Effector memory CD4-positive, alpha-beta T cell (primary cell): ENCODE results near the gene SLC4A3.

Experiments
- DNase-seq, 3 donors: peaks; one replicate each; pipeline ENCODE4 v3.0.0-alpha.2; 2020
- H3K27ac ChIP-seq: 2 replicates; pipeline ENCODE4 v1.7.0; 2013; ENCODE audit warnings: mild to moderate bottlenecking, low read length, moderate library complexity; ENCODE audit not compliant: insufficient read depth, poor library complexity, severe bottlenecking
- H3K27me3 ChIP-seq: replicated peaks from 2 replicates; pipeline ENCODE4 v1.7.0; 2013; ENCODE audit warnings: mild to moderate bottlenecking, low read length; ENCODE audit not compliant: insufficient read depth, control insufficient read depth, poor library complexity, severe bottlenecking
- H3K36me3 ChIP-seq: 2 replicates; pipeline ENCODE4 v1.7.0; 2013; ENCODE audit warnings: mild to moderate bottlenecking, low read length, moderate library complexity; ENCODE audit not compliant: control insufficient read depth, insufficient read depth
- H3K4me1 ChIP-seq: 2 replicates; pipeline ENCODE4 v1.7.0; 2013; ENCODE audit warnings: low read length, mild to moderate bottlenecking; ENCODE audit not compliant: control insufficient read depth, insufficient read depth, poor library complexity, severe bottlenecking
- H3K4me3 ChIP-seq: 2 replicates; pipeline ENCODE4 v1.7.0; 2013; ENCODE audit warnings: low read length, low read depth, mild to moderate bottlenecking; ENCODE audit not compliant: insufficient read depth, poor library complexity, severe bottlenecking
- H3K9me3 ChIP-seq: 2 replicates; pipeline ENCODE4 v1.7.0; 2013; ENCODE audit warnings: mild to moderate bottlenecking, low read length, moderate library complexity; ENCODE audit not compliant: control insufficient read depth

Gene SLC4A3

DNA sequence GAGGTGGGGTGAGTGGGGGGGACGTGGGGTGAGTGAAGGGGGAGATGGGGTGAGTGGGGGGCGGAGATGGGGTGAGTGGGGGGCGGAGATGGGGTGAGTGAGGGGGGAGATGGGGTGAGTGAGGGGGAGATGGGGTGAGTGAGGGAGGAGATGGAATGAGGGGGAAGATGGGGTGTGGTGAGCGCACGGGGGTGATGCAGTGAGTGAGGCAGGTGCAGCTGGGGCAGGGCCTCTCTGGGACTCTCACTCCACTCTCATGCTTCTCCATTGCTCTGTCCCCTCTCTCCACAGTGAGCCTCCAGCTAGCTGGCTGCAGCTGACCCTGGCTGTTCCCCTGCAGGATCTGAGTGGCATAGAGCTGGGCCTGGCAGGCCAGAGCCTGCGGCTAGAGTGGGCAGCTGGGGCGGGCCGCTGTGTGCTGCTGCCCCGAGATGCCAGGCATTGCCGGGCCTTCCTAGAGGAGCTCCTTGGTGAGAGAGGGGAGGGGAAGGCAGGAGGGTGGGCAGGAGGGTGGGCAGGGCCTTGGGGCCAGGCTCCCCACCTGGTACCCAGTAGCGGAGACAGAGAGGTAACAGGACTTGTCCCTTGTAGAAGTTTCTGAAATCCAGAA is 13.9 kb upstream of the SLC4A3 start:
- Histone ChIP-seq H3K36me3 (peaks cover 18% of the 10 kb centered on the region), H3K4me1 (no peaks in the 10 kb centered on the region), H3K4me3 (no peak overlapping the region), H3K9me3 (no peaks in the 10 kb centered on the region), H3K27me3 (no peaks in the 10 kb centered on the region), H3K27ac (no peak overlapping the region)
- no peak for DNase-seq

DNA sequence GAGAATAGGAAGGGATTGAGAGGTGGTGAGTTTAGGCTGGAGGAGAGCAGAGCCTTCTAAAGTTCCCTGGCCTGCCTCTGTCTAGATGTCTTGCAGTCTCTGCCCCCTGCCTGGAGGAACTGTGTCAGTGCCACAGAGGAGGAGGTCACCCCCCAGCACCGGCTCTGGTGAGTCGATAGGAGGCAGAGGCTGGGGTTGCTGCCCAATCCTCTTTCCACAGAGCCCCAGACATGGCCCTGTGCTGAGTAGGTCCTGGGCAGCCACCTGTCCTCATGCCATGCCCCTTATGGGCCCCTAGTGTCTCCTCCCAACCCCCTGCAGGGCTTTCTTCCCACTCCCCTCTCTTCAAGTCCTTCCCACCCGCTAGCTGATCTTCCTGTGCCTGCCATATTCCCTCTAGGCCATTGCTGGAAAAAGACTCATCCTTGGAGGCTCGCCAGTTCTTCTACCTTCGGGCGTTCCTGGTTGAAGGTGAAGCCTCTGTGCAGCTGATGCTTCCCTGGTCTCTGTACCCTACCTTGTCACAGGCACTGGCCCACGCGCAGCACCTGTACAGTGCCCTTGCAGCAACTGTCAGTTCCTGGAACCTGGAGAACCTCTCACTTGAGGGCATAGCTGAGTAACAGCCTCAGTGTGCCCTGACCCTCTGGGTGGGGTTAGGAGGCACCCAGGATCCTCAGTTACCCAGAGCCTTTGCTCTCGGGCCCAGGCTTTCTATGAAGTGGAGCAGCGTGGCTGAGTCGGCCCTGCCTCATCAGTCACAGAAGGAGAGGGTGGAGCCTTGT is 13.2 kb upstream of the SLC4A3 start:
- Histone ChIP-seq H3K9me3 (no peaks in the 10 kb centered on the region), H3K4me3 (no peak overlapping the region), H3K27me3 (no peaks in the 10 kb centered on the region), H3K27ac (no peak overlapping the region), H3K36me3 (peaks cover 11% of the 10 kb centered on the region), H3K4me1 (no peaks in the 10 kb centered on the region)
- no peak for DNase-seq

DNA sequence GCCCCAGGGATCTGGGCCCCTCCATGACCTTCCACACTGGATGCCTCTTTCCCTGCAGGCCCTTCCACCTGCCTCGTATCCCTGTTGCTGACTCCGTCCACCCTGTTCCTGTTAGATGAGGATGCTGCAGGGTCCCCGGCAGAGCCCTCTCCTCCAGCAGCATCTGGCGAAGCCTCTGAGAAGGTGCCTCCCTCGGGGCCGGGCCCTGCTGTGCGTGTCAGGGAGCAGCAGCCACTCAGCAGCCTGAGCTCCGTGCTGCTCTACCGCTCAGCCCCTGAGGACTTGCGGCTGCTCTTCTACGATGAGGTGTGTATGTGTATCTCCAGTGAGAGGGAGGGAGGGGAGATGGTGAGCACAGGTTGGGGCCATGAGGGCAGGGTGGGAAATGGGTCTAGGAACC is 12.4 kb upstream of the SLC4A3 start:
- Histone ChIP-seq H3K4me1 (no peaks in the 10 kb centered on the region), H3K27me3 (no peaks in the 10 kb centered on the region), H3K36me3 (peaks cover 10% of the 10 kb centered on the region), H3K9me3 (no peaks in the 10 kb centered on the region), H3K27ac (no peak overlapping the region), H3K4me3 (no peak overlapping the region)
- no peak for DNase-seq

GRCh38 chr2:219615894-219616293 is 11.5 kb upstream of the SLC4A3 start:
- H3K4me3 ChIP-seq: no peak overlapping the region
- peaks cover 10% of the 10 kb centered on the region for H3K36me3 ChIP-seq
- H3K27me3 ChIP-seq: no peaks in the 10 kb centered on the region
- no peaks in the 10 kb centered on the region for H3K9me3 ChIP-seq
- no peaks in the 10 kb centered on the region for H3K4me1 ChIP-seq
- no peak overlapping the region for H3K27ac ChIP-seq
- DNase-seq: no peak

- peaks cover 10% of the 10 kb centered on the region for H3K36me3 ChIP-seq
Measured at GRCh38 chr2:219616550-219616949, 10.9 kb upstream of the SLC4A3 start.

GRCh38 chr2:219618733-219619122 is 8.7 kb upstream of the SLC4A3 start:
- no peaks in the 10 kb centered on the region for H3K4me1 ChIP-seq
- peaks cover 7% of the 10 kb centered on the region for H3K36me3 ChIP-seq

More at GRCh38 chr2:219616550-219616949, 10.9 kb upstream of the SLC4A3 start:
- no peak for DNase-seq
- Histone ChIP-seq H3K4me1 (no peaks in the 10 kb centered on the region), H3K4me3 (no peak overlapping the region), H3K9me3 (no peaks in the 10 kb centered on the region), H3K27me3 (no peaks in the 10 kb centered on the region), H3K27ac (no peak overlapping the region)

GRCh38 chr2:219619235-219619634 is 8.2 kb upstream of the SLC4A3 start:
- peaks cover 7% of the 10 kb centered on the region for H3K36me3 ChIP-seq
- no peak overlapping the region for H3K4me3 ChIP-seq
- no peak for DNase-seq
- H3K27me3 ChIP-seq: no peaks in the 10 kb centered on the region
- H3K27ac ChIP-seq: no peak overlapping the region
- no peaks in the 10 kb centered on the region for H3K9me3 ChIP-seq
- no peaks in the 10 kb centered on the region for H3K4me1 ChIP-seq

More at GRCh38 chr2:219618733-219619122, 8.7 kb upstream of the SLC4A3 start:
- no peak for DNase-seq
- Histone ChIP-seq H3K27ac (no peak overlapping the region), H3K9me3 (no peaks in the 10 kb centered on the region), H3K4me3 (no peak overlapping the region), H3K27me3 (no peaks in the 10 kb centered on the region)

DNA sequence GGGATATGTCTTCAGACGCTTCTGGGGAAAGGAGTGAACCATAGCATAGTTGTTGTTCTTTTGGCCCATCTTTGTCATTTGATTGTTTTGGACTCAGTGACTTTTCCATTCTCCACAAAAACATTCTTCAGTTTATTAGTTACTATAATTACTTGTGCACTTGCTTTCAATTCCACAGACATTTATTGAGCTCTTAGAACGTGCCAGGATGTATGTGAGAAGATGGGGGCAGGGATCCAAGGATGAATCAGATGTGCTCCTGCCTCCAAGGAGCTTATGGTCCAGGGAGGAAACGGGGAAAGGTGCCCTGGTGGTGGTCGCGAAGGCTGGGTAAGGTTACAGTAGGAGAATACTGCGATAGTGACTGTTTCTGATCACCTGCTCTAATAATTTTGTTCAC is 6.9 kb upstream of the SLC4A3 start:
- Histone ChIP-seq H3K9me3 (no peaks in the 10 kb centered on the region), H3K4me1 (no peaks in the 10 kb centered on the region), H3K36me3 (peaks cover 3% of the 10 kb centered on the region), H3K4me3 (no peak overlapping the region), H3K27me3 (no peaks in the 10 kb centered on the region), H3K27ac (no peak overlapping the region)
- no peak for DNase-seq

DNA sequence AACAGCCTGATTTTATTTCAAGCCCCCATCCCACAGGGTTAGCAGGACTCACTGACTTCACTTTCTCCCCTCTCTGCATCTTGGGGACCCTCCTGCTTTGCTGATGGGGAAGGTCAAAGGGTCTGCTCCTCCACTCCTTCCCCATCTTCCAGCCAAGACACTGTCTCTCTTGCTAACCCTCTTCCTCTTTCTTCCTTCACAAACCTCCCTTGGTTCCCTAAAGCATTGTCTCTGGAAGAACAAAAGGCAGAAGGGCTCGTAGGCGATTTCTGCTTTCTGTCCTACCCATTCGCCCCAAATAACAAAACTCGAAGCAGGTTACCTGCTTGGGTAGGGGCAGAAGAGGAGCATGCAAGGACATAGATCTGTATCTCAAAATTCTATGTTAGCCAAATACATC is 5.5 kb upstream of the SLC4A3 start:
- Histone ChIP-seq H3K4me1 (no peaks in the 10 kb centered on the region), H3K4me3 (no peak overlapping the region), H3K27me3 (peaks cover 6% of the 10 kb centered on the region), H3K36me3 (no peaks in the 10 kb centered on the region), H3K9me3 (no peaks in the 10 kb centered on the region), H3K27ac (no peak overlapping the region)
- DNase-seq: no peak

GRCh38 chr2:219622472-219622871 is 5.0 kb upstream of the SLC4A3 start:
- H3K27me3 ChIP-seq: peaks cover 9% of the 10 kb centered on the region
- no peaks in the 10 kb centered on the region for H3K9me3 ChIP-seq
- H3K4me1 ChIP-seq: no peaks in the 10 kb centered on the region
- no peak overlapping the region for H3K27ac ChIP-seq
- DNase-seq: no peak
- H3K4me3 ChIP-seq: no peak overlapping the region
- H3K36me3 ChIP-seq: no peaks in the 10 kb centered on the region
